HG02973 (cell line): ENCODE results near the gene SBF1.

Source experiments
- ATAC-seq: cut with Tn5 transposase; IDR thresholded peaks from one replicate; pipeline ENCODE4 v1.9.1; 2021; ENCODE audit warnings: moderate library complexity; ENCODE audit not compliant: unreplicated experiment

The SBF1 gene

GRCh38 chr22:50486561-50487289 is 11.9 kb upstream of the SBF1 start, which contains the start of gene MIOX:
Gene MIOX, plus strand, starts transcription at chr22:50486859. Its CDS starts 39 bp downstream, at chr22:50486898.
- no peak for ATAC-seq

- no peak for ATAC-seq
Measured at GRCh38 chr22:50485221-50486131, 10.6 kb upstream of the SBF1 start.

GRCh38 chr22:50483977-50484853 is 9.4 kb upstream of the SBF1 start:
- no peak for ATAC-seq

GRCh38 chr22:50483556-50483955 is 8.7 kb upstream of the SBF1 start:
- no peak for ATAC-seq

GRCh38 chr22:50483106-50483505 is 8.3 kb upstream of the SBF1 start:
- ATAC-seq = no peak

- ATAC-seq = no peak
Measured at GRCh38 chr22:50482107-50483074, 7.6 kb upstream of the SBF1 start.

- no peak for ATAC-seq
Measured at GRCh38 chr22:50481440-50482106, 6.7 kb upstream of the SBF1 start, which contains the start of gene ADM2. Gene ADM2, plus strand, starts transcription at chr22:50481543. Its CDS starts 305 bp downstream, at chr22:50481848.

GRCh38 chr22:50481045-50481439 is 6.2 kb upstream of the SBF1 start:
- ATAC-seq = no peak

GRCh38 chr22:50479721-50480120 is 4.9 kb upstream of the SBF1 start:
- no peak for ATAC-seq

GRCh38 chr22:50477923-50478322 is 3.1 kb upstream of the SBF1 start:
- ATAC-seq = no peak

- ATAC-seq = no peak
Measured at GRCh38 chr22:50476868-50477267, 2.0 kb upstream of the SBF1 start.

- ATAC-seq = no peak
Measured at GRCh38 chr22:50475652-50476002, 792 bp upstream of the SBF1 start.

GRCh38 chr22:50473855-50474671 is 772 bp downstream of the SBF1 start:
- ATAC-seq = no peak

- ATAC-seq = no peak
Measured at GRCh38 chr22:50473088-50473487, 1.7 kb downstream of the SBF1 start.

- no peak for ATAC-seq
Measured at GRCh38 chr22:50471962-50472361, 2.9 kb downstream of the SBF1 start.

GRCh38 chr22:50471197-50471847 is 3.5 kb downstream of the SBF1 start:
- ATAC-seq = no peak

GRCh38 chr22:50470491-50470890 is 4.3 kb downstream of the SBF1 start:
- no peak for ATAC-seq
